ENCODE data around the gene SH3BP1.

The SH3BP1 gene

DNA sequence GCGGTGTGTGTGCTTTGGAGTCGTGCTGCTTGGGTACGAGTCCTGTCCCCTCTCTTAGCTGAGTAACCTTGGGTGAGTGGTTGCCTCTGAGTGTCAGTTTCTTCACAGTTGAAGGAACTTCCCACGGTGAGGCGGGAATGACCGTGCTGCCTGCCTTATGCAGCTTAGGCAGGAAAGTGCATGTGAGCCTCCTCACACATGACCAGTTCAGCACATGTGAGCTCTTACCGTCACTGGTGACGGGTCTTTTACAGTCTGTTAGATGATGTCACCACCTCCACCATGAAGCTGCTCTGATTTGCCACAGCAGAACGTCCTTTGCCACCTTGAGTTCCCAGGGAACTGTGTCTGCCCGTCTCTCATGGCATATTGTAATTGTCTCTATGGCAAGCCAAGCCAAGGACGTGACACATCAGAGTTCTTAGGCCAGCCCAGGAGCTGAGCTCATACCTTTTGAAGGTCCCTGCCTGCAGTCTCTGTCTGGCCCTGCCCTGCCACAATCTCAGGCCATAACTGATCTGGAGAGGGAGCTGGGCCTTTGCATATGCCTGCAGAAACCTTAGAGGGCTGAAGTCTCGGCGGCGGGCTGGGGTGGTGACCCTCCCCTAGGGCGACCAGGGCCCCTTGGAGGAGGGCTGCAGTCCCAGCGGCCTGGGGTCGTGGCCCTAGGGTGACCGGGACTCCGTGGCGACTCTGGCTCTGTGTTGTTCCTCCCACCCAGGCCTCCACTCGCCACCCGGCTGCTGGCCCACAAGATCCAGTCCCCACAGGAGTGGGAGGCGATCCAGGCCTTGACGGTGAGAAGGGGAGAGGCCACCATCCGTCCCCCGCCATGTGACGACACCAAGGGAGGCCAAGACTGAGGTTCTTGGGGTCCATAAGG, 23.0 kb upstream of the SH3BP1 start:
- no peak for DNase-seq (ENCODE audit: low read depth)

DNA sequence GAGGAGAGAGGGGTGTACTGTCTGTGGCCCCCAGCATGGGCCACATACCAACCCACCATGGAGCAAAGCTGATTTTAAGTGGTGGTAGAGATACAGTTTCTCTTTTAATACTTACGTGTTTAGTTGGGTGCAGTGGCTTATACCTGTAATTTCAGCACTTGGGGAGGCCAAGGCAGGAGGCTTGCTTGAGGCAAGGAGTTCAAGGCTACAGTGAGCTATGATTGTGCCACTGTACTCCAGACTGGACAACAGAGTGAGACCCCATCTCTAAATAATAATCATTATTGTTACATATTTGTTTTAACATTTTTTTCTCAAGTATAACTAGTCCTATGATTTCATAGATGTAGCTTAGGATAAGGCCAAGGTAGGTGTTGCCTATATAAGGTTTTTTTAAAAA, 22.0 kb upstream of the SH3BP1 start:
- no peak for DNase-seq (ENCODE audit: low read depth)

DNA sequence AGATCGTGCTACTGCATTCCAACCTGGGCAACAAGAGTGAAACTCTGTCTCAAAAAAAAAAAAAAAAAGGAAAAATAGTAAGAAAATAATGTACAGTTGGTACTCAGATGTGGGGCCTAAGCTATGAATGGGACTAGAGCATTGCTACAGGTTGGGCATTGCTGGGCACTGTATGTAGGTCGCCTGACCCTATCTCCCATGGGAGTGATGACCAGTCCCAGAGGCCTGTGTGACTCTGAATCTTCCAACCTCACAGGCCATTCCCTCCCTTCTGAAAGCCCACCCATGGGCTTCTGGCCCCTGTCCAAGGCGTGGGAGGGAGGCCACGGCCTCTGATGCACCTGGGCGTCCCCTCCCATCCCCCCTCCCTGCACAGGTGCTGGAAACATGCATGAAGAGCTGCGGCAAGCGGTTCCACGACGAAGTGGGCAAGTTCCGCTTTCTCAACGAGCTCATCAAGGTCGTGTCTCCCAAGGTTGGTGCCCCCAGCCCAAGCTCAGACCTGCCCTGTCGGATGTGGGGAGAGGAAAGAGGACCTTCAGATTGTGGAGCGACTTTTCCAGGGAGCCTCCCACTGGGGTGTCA, 21.3 kb upstream of the SH3BP1 start:
- no peak for DNase-seq (ENCODE audit: low read depth)

DNA sequence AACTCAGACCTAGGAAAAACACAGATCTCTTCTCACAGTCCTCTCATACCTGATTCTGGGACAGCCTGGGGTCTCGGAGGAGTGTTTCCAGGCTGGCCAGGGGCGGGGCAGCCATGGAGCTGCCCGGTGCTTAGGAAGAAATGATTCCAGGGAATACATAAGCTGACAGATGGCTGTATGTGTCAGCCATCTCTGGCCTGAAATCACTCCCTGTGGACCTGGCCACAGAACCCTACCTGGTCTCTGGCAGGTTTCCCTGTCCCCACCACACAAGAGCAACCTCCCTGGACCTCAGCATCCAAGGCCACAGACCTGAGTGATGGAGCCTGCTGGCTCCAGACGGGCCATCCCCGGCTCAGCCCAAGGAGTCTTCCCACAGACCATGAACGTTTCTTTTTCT, 20.8 kb upstream of the SH3BP1 start:
- no peak for DNase-seq (ENCODE audit: low read depth)

DNA sequence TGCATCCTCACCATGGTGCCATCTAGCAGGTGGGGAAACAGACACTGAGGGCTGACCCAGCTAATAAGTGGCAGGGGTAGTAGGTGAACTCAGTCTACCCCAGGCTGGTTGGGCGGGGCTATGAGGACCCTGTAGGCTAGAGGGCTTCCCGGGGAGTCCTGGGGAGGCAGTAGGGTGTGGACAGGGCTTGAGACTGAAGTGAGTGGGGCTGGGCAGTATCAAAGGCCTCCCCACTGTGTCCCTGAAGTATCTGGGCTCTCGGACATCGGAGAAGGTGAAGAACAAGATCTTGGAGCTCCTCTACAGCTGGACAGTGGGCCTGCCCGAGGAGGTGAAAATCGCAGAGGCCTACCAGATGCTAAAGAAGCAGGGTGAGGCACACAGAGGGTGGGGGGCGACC, 19.5 kb upstream of the SH3BP1 start:
- DNase-seq (ENCODE audit: low read depth) = no peak

DNA sequence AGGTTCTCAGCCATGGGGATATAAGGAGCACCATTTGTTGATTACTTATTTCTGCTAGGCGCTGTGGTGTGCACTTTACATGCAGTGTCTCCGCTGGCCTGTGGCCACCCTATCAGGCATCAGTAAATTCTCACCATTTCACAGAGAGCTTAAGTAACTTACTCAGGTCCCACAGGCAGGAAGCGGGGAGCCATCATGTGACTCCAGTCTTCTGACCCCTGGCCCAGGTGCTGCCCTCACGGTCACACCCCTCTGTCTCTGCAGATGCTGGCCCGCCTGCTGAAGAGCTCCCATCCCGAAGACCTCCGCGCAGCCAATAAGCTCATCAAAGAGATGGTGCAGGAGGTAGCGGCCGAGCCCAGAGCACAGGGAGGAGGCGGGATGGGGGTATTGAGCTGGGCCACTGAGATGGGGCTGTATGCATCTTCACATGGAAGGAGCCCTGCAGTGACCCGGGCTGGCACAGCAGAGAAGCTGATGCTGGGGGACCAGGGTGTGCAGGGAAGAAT, 18.1 kb upstream of the SH3BP1 start:
- no peak for DNase-seq (ENCODE audit: low read depth)

DNA sequence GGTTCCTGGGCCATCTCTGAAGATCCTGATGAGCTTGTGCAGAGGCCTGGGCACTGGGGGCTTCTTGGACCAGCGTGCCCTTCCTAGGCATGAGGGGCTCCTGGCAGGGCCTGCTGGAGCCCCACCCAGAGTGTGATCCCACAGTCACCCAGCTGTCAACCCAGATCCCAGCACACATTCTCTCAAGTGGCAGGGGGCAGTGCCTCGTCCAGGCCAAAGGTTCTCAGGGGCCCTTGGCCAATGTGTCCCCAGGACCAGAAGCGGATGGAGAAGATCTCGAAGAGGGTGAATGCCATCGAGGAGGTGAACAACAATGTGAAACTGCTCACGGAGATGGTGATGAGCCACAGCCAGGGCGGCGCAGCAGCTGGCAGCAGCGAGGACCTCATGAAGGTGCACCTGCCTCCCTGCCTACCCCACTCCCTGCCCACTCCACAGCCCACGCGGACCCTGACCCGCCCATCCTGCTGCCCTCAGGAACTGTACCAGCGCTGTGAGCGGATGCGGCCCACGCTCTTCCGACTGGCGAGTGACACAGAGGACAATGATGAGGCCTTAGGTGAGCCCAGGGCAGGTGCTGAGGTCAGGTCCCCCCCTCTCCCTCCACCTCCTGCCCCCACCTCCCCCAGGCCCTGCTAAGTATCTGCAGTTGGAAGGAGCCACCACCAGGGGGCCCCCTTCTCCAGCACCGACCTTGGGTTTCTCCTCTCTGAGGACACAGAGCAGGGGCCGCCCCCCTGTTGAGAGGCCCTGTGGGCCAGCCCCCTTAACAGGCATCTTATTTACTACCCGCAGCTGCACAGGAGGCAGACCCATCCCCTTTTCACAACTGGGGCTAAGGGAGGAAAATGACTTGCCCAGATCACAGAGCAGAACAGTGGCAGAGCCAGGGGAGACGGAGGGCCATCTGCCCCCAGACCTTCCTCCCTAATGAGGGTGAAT, 16.1 kb upstream of the SH3BP1 start:
- peak; percentile 67 for DNase-seq (ENCODE audit: low read depth)

DNA sequence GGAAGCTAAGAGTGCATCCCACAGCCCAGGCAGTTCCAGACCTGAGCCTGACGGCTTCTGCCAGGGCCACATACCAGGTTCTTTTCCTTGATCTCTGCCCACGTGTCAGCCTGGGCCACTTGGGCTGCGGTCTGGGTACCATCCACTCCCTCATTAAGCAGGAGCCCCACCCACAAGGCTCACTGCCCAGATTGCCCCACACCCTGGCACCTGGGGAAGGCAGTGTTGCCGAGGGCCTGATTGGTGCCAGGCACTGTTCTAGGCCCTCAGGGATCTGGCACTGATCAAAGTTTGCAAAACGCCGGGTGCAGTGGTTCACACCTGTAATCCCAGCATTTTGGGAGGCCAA, 15.5 kb upstream of the SH3BP1 start:
- no peak for DNase-seq (ENCODE audit: low read depth)

DNA sequence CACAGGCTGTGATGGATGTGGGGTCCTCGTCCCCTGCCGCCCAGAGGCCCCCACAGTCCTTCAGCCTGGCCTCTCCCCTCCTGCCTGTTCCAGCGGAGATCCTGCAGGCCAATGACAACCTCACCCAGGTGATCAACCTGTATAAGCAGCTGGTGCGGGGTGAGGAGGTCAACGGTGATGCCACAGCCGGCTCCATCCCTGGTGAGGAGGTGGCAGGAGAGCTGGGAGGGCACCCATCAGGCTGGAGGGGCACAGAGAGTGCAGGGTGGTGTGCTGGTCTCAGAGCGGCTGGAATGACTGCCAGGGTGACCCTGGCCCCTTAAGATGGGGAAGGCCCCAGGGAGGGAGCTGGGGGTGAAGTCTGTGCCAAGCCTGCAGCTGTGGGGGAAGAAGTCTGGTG, 14.6 kb upstream of the SH3BP1 start:
- no peak for DNase-seq (ENCODE audit: low read depth)

DNA sequence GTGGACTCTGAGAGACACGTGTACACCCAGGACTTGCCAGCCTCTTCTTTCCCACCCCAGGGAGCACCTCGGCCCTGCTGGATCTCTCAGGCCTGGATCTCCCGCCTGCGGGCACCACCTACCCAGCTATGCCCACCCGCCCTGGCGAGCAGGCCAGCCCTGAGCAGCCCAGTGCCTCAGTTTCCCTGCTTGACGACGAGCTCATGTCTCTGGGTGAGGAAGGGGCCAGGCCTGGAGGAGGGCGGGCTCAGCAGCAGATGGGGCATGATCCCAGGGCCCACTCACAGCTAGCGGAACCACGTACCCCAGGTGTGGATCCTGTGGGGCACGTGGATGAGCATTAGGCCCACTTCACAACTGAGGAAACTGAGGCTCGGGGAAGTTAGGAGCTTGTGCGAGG, 13.7 kb upstream of the SH3BP1 start:
- no peak for DNase-seq (ENCODE audit: low read depth)

DNA sequence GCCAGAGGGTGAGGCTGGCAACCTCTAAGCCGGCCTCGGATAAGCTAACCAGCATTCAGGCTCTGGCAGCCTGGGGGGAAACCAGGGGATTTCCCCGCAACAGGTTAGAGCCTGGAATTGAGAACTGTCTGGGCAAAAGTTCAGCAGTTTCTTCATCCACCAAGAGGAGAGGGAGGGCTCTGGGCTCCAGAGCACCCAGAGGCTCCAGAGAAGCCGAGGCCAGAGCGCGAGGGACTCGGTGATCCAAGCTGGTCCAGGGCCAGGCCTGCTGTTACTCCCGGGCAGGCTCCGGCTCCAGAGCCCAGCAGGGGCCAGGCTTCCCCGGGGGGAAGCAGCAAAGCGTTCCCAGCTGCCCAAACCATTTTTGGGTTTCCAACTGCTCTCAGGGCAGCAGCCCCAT, 13.3 kb upstream of the SH3BP1 start:
- DNase-seq (ENCODE audit: low read depth) = no peak

DNA sequence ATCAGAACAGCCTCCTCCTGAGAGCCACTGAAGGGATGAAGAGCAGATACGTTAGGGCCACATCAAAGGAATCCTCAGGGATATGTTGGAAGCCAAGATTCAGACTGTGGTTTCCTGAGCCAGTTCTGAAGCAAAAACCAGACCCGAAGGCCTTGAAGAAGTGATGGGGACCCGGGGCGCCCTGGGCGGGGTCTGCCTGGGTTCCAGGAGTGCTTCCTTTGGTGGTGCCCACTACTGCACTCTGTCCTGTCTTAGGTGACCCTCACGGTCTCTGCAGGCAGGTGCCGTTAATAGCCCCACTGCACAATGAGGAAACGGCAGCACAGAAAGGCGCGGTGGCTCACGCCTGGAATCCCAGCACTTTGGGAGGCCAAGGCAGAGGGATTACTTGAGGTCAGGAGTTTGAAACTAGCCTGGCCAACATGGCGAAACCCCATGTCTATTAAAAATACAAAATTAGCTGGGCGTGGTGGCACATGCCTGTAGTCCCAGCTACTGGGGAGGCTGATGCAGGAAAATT, 12.9 kb upstream of the SH3BP1 start:
- no peak for DNase-seq (ENCODE audit: low read depth)

DNA sequence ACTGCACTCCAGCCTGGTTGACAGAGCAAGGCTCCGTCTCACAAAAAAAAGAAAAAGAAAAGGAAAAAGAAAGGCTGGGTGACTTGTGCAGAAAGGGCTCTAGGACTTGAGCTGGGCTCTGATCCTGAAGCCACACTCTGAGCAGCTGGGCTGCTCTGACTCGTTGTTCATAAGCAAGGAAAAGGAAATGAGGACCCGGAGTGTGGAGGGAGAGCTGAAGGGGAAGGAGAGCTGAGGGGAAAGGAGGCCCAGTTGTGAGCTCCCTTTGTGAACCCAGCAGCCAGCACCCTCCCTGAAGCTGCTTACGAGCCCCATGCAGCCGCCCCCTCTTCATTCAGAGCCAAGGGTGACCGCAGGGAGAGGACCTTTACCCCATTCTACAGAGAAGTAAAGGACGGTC, 12.3 kb upstream of the SH3BP1 start:
- DNase-seq (ENCODE audit: low read depth) = no peak

DNA sequence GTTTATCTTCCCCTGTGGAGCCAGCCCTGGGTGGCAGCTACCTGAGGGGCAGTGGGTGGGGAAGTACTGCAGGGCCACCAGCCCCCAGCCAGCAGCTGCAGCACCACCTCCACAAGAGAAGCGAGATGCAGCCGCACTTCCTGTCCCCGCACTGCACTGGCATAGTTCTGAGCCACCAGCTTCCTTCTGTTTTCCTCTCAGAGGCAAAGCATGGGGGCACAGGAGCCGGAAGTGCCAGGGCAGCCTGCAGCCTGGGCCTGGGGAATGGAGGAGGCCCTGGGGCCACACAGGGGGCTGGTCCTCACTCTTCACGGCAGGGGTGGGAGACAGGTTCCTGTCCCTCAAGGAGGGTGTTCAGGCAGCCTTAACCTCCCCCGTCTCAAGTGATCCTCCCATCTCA, 11.9 kb upstream of the SH3BP1 start:
- peak; percentile 43 for DNase-seq (ENCODE audit: low read depth)

DNA sequence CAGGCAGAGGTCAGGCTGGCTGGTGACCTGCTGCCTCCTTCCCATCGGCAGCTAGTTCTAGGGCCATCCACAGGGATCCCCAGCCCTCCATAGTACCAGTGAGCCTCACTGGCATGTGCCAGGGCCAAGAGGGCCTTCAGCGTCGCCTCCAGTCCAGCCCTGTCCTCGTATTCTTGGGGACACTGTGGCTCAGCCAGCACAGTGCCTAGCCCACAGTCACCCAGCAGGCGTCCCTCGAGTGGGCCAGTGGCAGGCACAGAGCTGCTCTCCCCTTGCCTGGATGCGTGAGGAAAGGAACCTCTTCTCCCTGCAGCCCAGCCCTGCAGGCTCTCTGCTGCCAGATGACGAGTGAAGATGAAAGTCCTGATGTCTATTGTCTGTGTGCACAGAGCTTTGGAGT, 10.6 kb upstream of the SH3BP1 start:
- DNase-seq (ENCODE audit: low read depth) = no peak

DNA sequence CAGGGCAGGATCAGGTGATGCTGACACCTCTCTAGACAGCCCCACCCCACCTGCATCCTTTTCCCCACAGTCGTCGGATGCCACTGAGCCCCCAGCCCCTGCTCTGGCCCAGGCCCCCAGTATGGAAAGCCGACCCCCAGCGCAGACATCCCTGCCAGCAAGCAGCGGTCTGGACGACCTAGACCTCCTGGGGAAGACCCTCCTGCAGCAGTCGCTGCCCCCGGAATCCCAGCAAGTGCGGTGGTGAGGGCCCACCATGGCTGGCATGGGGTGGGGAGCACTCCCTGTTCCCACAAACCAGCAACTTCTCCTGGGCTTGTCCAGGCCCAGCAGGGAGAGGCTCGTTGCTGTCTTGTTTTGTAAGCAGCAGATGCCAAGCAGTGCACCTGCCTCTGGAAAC, 9.5 kb upstream of the SH3BP1 start:
- DNase-seq (ENCODE audit: low read depth) = no peak

DNA sequence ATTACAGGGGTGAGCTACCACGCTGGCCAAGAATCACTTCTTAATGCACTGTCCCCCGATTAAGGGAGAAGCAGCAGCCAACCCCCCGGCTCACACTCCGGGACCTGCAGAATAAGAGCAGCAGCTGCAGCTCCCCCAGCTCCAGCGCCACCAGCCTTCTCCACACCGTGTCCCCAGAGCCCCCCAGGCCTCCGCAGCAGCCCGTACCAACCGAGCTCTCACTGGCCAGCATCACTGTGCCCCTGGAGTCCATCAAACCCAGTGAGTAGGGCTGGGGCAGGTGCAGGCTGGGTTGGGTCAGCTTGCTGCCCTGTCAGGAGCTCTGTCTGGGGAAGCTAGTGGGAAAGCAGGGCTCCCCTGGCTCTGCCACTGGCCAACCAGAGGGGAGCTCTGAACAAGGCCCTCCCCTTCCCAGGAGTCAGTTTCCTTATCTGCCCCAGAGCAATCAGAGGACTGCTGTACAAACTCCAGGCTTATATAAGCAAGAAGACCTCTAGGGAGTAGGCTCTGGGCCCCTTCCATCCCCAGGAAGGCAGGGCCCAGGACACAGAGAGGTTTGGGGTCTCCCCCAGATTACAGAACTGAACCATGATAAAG, 8.5 kb upstream of the SH3BP1 start:
- no peak for DNase-seq (ENCODE audit: low read depth)

DNA sequence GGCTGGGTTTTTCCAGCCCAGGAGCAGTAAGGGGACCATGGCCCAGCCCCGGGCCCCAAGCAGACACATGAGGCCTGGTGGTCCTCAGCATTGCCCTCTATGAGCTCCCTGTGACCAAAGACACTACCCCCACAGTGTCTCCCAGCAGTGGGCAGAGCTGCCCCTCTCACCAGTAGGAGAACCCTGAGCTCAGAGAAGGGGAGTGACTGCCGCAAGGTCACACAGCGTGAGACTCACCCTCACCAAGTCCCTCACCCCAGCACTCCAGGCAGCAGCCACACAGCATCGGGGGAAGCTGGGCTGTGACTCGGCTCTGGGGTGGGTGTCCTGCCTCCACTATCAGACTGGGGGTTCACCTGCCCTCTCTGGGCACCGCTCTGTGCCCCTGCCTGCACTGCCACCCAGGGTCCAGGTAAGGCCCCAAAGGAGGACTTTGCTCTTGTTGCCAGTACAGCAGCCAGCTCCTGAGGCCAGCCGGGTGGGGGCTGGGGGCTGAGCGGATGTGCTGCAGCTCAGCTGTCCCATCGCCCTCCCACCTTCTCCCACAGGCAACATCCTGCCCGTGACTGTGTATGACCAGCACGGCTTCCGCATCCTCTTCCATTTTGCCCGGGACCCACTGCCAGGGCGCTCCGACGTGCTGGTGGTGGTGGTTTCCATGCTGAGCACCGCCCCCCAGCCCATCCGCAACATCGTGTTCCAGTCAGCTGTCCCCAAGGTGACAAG, 7.9 kb upstream of the SH3BP1 start:
- DNase-seq (ENCODE audit: low read depth) = no peak

DNA sequence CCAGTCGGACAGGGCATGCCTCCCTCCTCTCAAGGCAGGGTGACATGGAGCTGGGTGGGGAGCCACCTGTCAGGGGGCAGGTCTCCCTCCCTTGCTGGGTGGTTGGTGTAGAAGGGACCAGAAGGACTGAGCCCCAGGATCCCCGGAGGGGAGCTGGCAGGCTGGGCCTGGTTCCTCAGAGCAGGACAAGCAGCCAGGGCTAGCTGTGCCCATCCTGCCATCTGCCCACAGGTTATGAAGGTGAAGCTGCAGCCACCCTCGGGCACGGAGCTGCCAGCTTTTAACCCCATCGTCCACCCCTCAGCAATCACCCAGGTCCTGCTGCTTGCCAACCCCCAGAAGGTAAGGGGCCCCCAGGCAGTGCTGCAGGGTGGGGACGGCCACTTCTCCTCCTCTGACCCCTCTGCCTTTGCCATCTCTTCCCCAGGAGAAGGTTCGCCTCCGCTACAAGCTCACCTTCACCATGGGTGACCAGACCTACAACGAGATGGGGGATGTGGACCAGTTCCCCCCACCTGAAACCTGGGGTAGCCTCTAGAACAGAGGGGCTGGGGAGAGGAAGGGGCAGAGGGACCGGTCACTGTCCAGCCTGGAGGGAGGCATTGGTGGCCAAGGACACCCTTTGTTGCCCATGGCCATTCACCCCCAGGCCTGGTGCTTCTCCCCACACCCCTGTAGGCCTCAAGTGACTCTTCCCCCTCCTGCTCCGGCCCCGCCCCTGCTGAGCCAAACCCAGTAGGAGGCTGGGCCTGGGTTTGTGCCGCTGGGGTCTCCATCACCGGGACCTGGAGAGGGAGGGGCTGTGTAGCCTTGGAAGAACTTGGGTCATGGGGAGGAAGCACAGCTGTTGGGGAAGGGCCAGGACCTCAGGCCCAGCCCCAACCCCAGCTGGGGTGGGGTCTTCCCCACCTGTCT, 7.0 kb upstream of the SH3BP1 start:
- DNase-seq (ENCODE audit: low read depth) = no peak

DNA sequence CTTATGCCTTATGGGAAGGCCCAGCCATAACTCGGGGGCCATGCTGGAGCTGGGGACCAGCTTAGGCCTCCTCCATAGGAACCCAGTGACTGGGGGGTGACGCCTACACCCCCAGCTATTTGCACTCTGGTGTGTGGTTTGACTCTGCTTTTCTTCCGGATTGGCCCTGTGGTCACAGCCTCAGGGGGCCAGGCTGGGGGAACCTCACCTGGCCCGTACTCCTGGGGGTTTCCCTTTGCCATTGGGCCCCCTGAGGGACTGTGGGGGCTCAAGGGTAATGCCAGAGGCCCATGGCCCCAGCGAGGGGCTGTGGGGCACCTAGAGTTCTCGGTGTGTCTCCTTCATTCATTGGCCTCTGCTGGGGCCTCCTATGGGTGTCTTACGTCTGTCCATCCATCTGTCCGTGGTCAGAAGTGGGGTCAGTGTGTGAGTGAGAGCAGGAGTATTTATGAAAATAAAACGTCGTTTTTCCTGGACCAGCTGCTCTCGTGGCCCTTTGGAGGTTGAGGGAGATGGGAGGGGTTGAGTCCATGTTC, 6.3 kb upstream of the SH3BP1 start:
- DNase-seq (ENCODE audit: low read depth) = no peak
